Endodermal cell (in vitro differentiated cells): Measurements from ENCODE around the gene NCOA3. TPM values are rescaled to one million over a fixed set of nuclear protein-coding genes. Genes with fewer than 3 reads are reported as not detected.

Source experiments
- DNase-seq: peaks from one replicate; pipeline ENCODE4 v3.0.0-alpha.2; 2017
- H3K27ac ChIP-seq: 2 replicates; pipeline ENCODE4 v1.5.1; 2013; ENCODE audit warnings: mild to moderate bottlenecking, low read depth, low read length, moderate library complexity
- H3K27me3 ChIP-seq: 2 replicates; pipeline ENCODE4 v1.6.1; 2013; ENCODE audit warnings: mild to moderate bottlenecking, low read length, moderate library complexity; ENCODE audit not compliant: insufficient read depth, control insufficient read depth, poor library complexity, severe bottlenecking
- H3K36me3 ChIP-seq: 2 replicates; pipeline ENCODE4 v1.7.0; 2013; ENCODE audit warnings: mild to moderate bottlenecking, low read length, moderate library complexity; ENCODE audit not compliant: control insufficient read depth, insufficient read depth
- H3K4me1 ChIP-seq: one replicate; pipeline ENCODE4 v1.7.0; 2013; ENCODE audit warnings: low read length; ENCODE audit not compliant: control insufficient read depth, insufficient read depth
- H3K4me3 ChIP-seq: 2 replicates; pipeline ENCODE4 v1.5.1; 2013; ENCODE audit warnings: mild to moderate bottlenecking, low read length, moderate library complexity
- H3K9ac ChIP-seq: 2 replicates; pipeline ENCODE4 v1.6.1; 2013; ENCODE audit warnings: mild to moderate bottlenecking, low read length, moderate library complexity; ENCODE audit not compliant: poor library complexity, severe bottlenecking; ENCODE audit errors: extremely low read depth
- H3K9me3 ChIP-seq: 2 replicates; pipeline ENCODE4 v1.6.1; 2013; ENCODE audit warnings: mild to moderate bottlenecking, low read length, moderate library complexity; ENCODE audit not compliant: control insufficient read depth
- H3K27ac Mint-ChIP-seq: 2 replicates; pipeline ENCODE4 v1.8.0; 2020; ENCODE audit warnings: mixed read lengths
- H3K27me3 Mint-ChIP-seq: 2 replicates; pipeline ENCODE4 v1.8.0; 2021; ENCODE audit warnings: mild to moderate bottlenecking, mixed read lengths; ENCODE audit not compliant: insufficient read depth
- H3K36me3 Mint-ChIP-seq: 2 replicates; pipeline ENCODE4 v1.8.0; 2020; ENCODE audit warnings: low read depth, mixed read lengths
- H3K4me1 Mint-ChIP-seq: 2 replicates; pipeline ENCODE4 v1.8.0; 2020; ENCODE audit warnings: mixed read lengths
- H3K4me3 Mint-ChIP-seq: 2 replicates; pipeline ENCODE4 v1.8.0; 2020; ENCODE audit warnings: mild to moderate bottlenecking, moderate library complexity, mixed read lengths
- H3K9me3 Mint-ChIP-seq: 2 replicates; pipeline ENCODE4 v1.8.0; 2020; ENCODE audit warnings: mild to moderate bottlenecking, mixed read lengths
- CTCF ChIP-seq: fragments of 200-600 bp; sonication (generic); conservative IDR thresholded peaks from 2 replicates; pipeline ENCODE4 v1.5.0; 2021; ENCODE audit warnings: antibody characterized with exemption, mild to moderate bottlenecking
- WGBS, 2 experiments: methylation state at CpG; one replicate each; pipeline versions ENCODE4 v1.1.5 to v1.1.7; 2013; ENCODE audit warnings: missing lambda C conversion rate in 2 of 2, mixed read lengths in 1 of 2; ENCODE audit not compliant: insufficient coverage in 1 of 2, insufficient read length in 1 of 2; 5-methylcytosine and 5-hydroxymethylcytosine counted together
- total RNA-seq, 2 donors: library from RNA; stranded (reverse); fragmentation: NEBNext Ultra II Directional in 1 of 2; extraction: Animal tissue kit (Norgen Biotek cat#: 25700) in 1 of 2; gene quantifications; 2 replicates in 1 of 2; 3 replicates in 1 of 2; pipeline ENCODE4 v1.2.1, GENCODE V29; 2021

Gene NCOA3
- total RNA-seq, 2 donors from 2014 or later: 38.6 TPM

DNA sequence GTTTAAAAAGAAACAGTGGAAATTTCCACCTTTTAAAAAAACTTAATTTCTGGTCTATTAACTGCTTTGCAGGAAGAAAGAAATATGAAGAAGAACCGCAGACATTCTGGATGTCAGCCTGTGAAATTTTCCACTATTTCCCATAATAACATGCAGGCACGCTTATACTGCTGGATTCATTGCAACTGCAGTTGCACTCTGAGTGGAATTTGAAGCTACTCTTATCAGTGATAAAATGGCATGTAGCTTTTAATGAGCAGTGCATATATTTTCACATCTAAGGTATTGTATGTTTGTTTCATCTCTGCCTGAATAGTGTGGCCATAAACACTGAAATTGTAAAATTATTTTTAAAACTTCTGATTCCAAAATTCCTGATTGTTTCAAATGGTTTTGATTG lies 28.2 kb downstream of the NCOA3 start:
- H3K27me3 ChIP-seq: no peaks in the 10 kb centered on the region
- DNase-seq: no peak
- H3K4me1 Mint-ChIP-seq: no peaks in the 10 kb centered on the region
- H3K4me3 ChIP-seq: no peak overlapping the region
- no peak overlapping the region for H3K27ac ChIP-seq
- H3K27me3 Mint-ChIP-seq: no peaks in the 10 kb centered on the region
- H3K9ac ChIP-seq: no peak overlapping the region
- WGBS, 2 experiments: 91% methylated on average over 2 of the region's 2 CpGs; no CpG with 5 or more reads in 1 of the 2 experiments
- H3K9me3 Mint-ChIP-seq: peaks cover 19% of the 10 kb centered on the region
- H3K4me1 ChIP-seq: no peaks in the 10 kb centered on the region
- peaks cover 33% of the 10 kb centered on the region for H3K36me3 Mint-ChIP-seq
- no peak overlapping the region for H3K4me3 Mint-ChIP-seq
- TF ChIP-seq CTCF: no peak
- peaks cover 16% of the 10 kb centered on the region for H3K9me3 ChIP-seq
- H3K27ac Mint-ChIP-seq: no peak overlapping the region
- peaks cover 5% of the 10 kb centered on the region for H3K36me3 ChIP-seq

DNA sequence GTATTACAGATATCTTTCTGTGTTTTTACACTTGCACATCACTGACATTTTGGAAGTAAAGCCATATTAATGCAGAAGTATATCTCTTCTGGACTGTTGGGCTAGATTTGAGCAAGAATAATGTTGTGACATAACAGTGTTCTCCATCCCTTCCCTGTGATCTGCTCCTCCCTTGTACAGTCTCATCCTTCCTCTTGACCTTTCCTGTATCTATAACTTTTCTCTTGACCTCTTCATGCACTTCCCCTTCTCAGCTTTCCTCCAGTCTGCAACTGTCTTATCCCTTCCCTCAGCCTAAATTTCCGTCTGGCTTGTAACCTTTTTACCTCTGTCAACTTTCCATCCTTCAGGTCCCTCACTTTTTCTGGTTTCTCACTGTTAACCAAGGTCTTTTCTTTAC lies 29.8 kb downstream of the NCOA3 start:
- Mint-ChIP-seq H3K9me3 (peaks cover 13% of the 10 kb centered on the region), H3K27ac (no peak overlapping the region), H3K4me3 (no peak overlapping the region), H3K27me3 (no peaks in the 10 kb centered on the region), H3K4me1 (peaks cover 2% of the 10 kb centered on the region), H3K36me3 (peaks cover 39% of the 10 kb centered on the region)
- WGBS, 2 experiments: 92 to 94% methylated on average over 1 of the region's 1 CpG
- H3K4me3 ChIP-seq: no peak overlapping the region
- H3K36me3 ChIP-seq: peaks cover 5% of the 10 kb centered on the region
- no peaks in the 10 kb centered on the region for H3K27me3 ChIP-seq
- no peaks in the 10 kb centered on the region for H3K4me1 ChIP-seq
- no peak overlapping the region for H3K27ac ChIP-seq
- no peak for TF ChIP-seq CTCF
- peaks cover 15% of the 10 kb centered on the region for H3K9me3 ChIP-seq
- H3K9ac ChIP-seq: no peak overlapping the region
- DNase-seq: no peak

GRCh38 chr20:47532002-47532401 lies 30.3 kb downstream of the NCOA3 start:
- peaks cover 35% of the 10 kb centered on the region for H3K36me3 Mint-ChIP-seq
- no peak overlapping the region for H3K27ac Mint-ChIP-seq
- Histone ChIP-seq H3K9me3 (peaks cover 10% of the 10 kb centered on the region), H3K27me3 (no peaks in the 10 kb centered on the region), H3K4me3 (no peak overlapping the region), H3K27ac (no peak overlapping the region), H3K36me3 (peaks cover 5% of the 10 kb centered on the region), H3K9ac (no peak overlapping the region), H3K4me1 (no peaks in the 10 kb centered on the region)
- peaks cover 2% of the 10 kb centered on the region for H3K4me1 Mint-ChIP-seq
- H3K9me3 Mint-ChIP-seq: peaks cover 9% of the 10 kb centered on the region
- no peak for DNase-seq
- H3K27me3 Mint-ChIP-seq: no peaks in the 10 kb centered on the region
- TF ChIP-seq CTCF: no peak
- WGBS, 2 experiments: 97 to 100% methylated on average over 1 to 3 of the region's 3 CpGs
- no peak overlapping the region for H3K4me3 Mint-ChIP-seq
